DOHH2 (cell line): Measurements from ENCODE around the gene REG1A.

ENCODE experiments used
- EZH2phosphoT487 ChIP-seq: fragments of 200-600 bp; sonication (generic); IDR thresholded peaks from 2 replicates; pipeline ENCODE4 v1.6.1; 2017; ENCODE audit warnings: borderline replicate concordance, mild to moderate bottlenecking, antibody characterized with exemption, low read length, moderate library complexity, mixed read lengths
- TF ChIP-seq, protein P1 (sequence below): fragments of 200-600 bp; sonication (generic); IDR thresholded peaks from one replicate; pipeline ENCODE4 v1.5.1; 2014; ENCODE audit warnings: antibody characterized with exemption, mild to moderate bottlenecking, low read depth, low read length; ENCODE audit not compliant: poor library complexity, severe bottlenecking

DNA sequence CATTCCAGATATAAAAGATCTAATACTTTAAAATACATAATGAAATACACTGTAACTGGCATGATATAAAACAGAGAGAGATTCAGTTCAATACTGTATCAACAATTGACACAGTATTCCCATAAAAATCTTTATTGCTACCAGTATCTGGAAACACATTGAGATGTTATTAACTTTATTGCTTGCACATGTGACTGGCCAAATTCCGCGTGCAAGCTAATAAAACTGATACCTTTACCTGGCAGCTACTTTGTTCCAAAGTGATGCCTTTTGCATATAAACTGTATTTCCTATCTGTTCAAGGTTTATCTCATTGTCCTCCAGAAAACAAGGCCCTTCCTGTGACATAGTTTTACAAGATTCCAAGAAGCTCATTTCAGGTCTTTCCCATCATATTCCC lies 17.1 kb upstream of the REG1A start:
- TF ChIP-seq, protein P1, sequence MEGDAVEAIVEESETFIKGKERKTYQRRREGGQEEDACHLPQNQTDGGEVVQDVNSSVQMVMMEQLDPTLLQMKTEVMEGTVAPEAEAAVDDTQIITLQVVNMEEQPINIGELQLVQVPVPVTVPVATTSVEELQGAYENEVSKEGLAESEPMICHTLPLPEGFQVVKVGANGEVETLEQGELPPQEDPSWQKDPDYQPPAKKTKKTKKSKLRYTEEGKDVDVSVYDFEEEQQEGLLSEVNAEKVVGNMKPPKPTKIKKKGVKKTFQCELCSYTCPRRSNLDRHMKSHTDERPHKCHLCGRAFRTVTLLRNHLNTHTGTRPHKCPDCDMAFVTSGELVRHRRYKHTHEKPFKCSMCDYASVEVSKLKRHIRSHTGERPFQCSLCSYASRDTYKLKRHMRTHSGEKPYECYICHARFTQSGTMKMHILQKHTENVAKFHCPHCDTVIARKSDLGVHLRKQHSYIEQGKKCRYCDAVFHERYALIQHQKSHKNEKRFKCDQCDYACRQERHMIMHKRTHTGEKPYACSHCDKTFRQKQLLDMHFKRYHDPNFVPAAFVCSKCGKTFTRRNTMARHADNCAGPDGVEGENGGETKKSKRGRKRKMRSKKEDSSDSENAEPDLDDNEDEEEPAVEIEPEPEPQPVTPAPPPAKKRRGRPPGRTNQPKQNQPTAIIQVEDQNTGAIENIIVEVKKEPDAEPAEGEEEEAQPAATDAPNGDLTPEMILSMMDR = no peak
- no peak for TF ChIP-seq EZH2phosphoT487
